Measurements from ENCODE around the gene KDM3A. TPM values are rescaled to one million over a fixed set of nuclear protein-coding genes. Genes with fewer than 3 reads are reported as not detected.

KDM3A gene
- total RNA-seq, 1 donor from 2014 or later, result 31.4 TPM

DNA sequence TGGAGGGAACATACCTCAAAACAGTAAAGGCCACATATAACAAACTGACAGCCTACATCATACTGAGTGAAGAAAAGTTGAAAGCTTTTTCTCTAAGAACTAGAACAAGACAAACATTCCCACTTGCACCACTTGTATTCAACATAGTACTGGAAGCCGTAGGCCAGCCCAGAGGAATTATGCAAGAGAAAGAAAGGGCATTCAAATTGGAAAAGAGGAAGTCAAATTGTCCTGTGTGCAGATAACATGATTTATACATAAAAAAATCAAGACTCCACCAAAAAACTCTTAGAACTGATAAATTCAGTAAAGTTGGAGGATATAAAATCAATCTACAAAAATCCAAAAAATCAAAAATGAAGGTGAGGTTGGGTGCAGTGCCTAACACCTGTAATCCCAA is 8.0 kb upstream of the KDM3A start:
- no peak for DNase-seq

DNA sequence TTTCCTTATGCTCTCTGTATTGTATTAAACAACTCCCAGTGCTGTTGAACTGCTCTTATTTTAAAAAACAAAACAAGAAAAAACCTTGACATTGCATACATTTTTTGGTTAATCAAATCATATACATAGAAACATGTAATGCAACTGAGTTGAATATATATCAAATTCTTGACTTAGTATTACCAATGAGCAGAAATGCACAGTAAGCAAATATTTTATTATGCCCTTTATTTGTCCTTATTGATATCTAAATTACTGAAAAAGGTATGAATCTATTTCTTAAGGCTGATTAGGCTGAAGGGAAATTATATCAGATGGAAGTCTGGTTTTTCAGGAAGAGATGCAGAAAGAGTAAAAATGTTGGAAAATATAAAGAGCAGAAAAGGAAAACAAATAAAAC is 6.9 kb upstream of the KDM3A start:
- no peak for DNase-seq

GRCh38 chr2:86435531-86435930 is 5.6 kb upstream of the KDM3A start:
- DNase-seq, result no peak

DNA sequence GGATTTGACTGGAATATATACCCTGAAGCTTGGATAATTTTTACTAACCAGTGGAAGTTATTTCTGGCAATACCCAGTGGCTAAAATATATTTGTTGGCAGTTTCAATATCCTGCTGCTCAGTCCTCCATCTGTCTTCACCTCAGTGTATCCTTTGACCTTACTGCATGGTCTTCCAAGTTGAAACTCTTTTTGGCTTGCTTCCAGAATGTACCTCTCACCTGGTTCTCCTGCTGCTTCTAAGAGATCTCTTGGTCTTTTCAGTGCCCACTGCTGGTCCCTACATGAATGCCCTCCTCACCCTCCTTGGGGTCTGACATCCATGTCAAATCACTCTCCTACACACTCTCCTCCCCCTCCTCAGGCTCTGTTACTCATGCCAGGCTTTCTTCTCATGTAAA is 4.8 kb upstream of the KDM3A start:
- no peak for DNase-seq

GRCh38 chr2:86439879-86440630 is 1.1 kb upstream of the KDM3A start:
- DNase-seq, result no peak

- DNase-seq, result no peak
These were observed 266 bp downstream of the KDM3A start for GRCh38 chr2:86441392-86441881.

DNA sequence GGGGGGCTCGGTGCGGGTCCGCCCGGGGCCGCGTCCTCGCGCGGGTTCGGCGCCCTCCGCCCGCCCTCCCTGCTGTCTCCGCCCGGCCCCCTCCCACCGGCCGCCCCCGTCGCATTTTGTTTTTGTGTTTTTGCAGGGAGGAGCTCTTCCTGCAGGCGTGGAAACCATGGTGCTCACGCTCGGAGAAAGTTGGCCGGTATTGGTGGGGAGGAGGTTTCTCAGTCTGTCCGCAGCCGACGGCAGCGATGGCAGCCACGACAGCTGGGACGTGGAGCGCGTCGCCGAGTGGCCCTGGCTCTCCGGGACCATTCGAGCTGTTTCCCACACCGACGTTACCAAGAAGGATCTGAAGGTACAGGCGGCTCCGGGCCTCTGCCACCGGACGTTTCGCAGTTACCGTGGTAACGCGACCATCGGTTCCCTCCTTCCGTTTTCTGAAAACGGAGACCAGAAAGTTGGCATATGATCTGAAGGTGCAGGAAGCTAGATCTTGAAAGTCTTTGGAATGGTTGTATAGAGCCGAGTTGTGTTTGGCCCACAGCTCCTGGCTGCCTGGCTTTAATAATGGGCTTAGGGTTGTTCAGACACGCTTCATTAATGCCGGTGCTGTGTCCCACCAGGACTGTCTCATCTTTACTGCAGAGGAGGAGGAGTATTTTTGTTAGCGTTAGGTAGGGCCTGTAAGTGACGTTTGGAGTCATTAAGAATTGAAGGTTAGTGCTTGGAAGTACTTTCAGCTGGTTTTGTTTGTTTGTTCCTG is 891 bp downstream of the KDM3A start:
- peak; percentile 38 for DNase-seq

DNA sequence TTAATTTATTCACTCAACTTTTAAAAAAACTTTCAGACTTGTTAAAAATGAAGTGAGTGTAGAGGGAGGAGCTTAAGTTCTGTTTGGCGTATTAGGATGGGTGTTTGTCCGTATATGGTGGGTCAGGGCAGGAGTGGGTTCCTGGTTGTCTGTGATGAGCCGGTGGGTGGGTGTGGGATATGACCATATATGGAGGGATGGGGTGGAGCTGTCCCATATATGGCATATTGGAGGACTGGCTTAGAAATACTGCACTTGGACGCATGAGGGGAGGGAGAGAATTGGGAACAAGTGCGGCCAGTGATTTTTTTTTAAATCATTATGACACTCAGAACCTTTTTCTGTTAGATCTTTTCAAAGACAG is 1.5 kb downstream of the KDM3A start:
- peak; percentile 72 for DNase-seq

- DNase-seq, result no peak
These were observed 2.6 kb downstream of the KDM3A start for GRCh38 chr2:86443631-86444350.

DNA sequence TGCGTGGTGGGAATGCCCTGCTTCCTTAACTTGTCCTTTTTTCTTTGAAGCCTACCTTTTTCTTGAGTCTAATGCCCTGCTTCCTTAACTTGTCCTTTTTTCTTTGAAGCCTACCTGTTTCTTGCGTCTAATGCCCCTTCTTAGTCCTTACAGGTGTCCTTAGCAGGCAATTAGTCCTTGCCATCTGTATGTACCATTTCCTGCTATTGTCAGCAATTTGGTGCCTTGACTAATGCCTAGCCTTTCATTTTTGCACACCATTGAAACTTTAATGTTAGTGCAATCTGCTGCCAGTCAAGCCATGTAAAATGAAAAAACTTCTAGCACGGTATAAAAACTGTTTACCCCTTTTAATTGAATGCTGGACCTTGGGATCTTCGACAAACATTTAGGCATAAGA is 4.3 kb downstream of the KDM3A start:
- no peak for DNase-seq

GRCh38 chr2:86446060-86446459 is 4.9 kb downstream of the KDM3A start:
- DNase-seq, result no peak

GRCh38 chr2:86453836-86454235 is 12.7 kb downstream of the KDM3A start:
- DNase-seq, result no peak

- no peak for DNase-seq
These were observed 13.1 kb downstream of the KDM3A start for GRCh38 chr2:86454238-86454637.

DNA sequence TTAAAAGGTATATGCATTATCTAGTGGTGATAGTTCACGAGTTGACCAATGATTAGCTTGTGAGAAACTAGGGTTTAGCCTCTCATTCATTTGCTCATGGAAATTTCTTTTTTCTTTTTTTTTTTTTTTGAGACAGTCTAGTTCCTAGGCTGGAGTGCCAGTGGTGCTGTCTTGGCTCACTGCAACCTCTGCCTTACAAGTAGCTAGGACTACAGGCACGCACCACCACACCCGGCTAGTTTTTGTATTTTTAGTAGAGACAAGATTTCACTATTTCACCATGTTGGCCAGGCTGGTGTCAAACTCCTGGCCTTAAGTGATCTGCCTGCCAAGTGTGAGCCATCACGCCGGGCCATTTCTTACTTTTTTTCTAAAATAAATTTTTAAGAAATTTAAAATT is 14.0 kb downstream of the KDM3A start:
- DNase-seq, result no peak

GRCh38 chr2:86461042-86461743 is 20.0 kb downstream of the KDM3A start:
- no peak for DNase-seq

- no peak for DNase-seq
These were observed 23.5 kb downstream of the KDM3A start for GRCh38 chr2:86464652-86465051.

- DNase-seq, result no peak
These were observed 25.1 kb downstream of the KDM3A start for GRCh38 chr2:86466306-86466705.

DNA sequence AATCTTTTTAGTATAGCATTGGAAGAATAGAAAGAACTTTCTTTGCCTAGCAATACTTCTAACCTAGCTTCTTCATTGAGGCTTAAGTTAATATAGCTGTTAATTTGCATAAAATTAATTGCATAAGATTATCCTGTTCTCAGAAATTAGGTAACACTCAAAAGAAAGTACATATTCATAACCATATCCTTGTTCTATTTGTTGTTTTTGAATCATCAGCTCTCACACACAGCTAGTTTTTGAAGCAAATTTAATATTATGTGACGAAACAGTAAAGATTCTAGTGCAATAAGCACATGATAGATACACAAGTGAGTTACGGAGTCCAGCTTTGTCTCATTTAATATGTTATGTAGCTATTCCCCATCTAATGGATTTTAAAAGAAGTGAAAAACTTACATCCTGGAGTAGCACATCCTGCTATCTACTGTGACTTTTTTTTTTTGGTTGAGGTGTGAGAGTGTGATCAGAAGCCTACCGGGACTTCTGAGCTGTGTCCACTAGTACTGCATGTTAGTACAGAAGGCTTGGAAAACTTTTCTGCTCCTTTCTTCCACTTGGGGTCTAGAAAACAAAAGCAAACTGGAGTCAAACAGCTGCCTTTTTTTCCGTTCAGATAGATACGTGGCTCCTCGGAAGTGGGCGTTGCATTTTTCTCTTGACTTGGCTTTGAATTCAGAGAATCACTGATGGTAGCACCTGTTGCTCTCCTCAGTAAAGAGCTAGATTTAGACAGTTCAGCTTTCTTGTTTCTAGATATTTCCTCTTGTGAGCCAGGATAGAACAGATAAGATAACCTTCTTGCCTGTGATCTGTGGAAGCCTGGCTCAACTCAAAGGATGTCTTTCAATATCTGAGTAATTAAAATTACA is 27.2 kb downstream of the KDM3A start:
- DNase-seq, result no peak

- DNase-seq, result no peak
These were observed 29.7 kb downstream of the KDM3A start for GRCh38 chr2:86470890-86471289.

GRCh38 chr2:86471637-86472036 is 30.5 kb downstream of the KDM3A start:
- no peak for DNase-seq

DNA sequence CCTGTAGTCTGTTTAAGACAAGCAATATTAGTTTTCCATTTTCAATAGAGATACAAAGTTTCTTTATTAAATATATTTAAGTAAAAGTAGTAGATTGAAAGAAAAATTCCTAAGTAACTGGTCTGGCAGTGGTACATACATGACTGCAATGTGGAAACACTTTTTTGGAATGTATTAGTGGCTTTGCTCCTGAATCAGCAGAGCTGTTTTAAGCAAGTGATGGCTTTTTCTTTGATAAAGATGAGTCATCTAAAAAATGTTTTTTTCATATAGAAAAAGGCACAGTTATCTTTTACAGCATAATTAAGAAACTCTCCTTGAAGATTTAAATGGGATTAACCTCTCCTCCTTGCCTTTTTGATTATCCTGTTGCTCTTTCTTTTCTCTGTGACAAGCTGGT is 34.9 kb downstream of the KDM3A start:
- DNase-seq, result no peak

- no peak for DNase-seq
These were observed 35.7 kb downstream of the KDM3A start for GRCh38 chr2:86476918-86477317.
